NCI-H1105 treated with DMSO at 0.1 percent for 48 hours (cell line): Measurements from ENCODE around the gene TNFSF15.
"Not testable (repeated sequence)": the region's sequence is repeated elsewhere in the genome, so short reads cannot be mapped to it uniquely, and the experiment has no call there.

Experiments
- DNase-seq: peaks from one replicate; lab custom pipeline; 2025; lab: John Stamatoyannopoulos, UW

TNFSF15 gene

GRCh38 chr9:114754581-114754980 is 51.3 kb downstream of the TNFSF15 start:
- no peak for DNase-seq

- no peak for DNase-seq
Measured at GRCh38 chr9:114746591-114747346, 59.1 kb downstream of the TNFSF15 start.

- DNase-seq = no peak
Measured at GRCh38 chr9:114745879-114746550, 59.8 kb downstream of the TNFSF15 start.

GRCh38 chr9:114745108-114745848 is 60.6 kb downstream of the TNFSF15 start:
- DNase-seq = no peak

GRCh38 chr9:114743446-114743845 is 62.4 kb downstream of the TNFSF15 start:
- no peak for DNase-seq

GRCh38 chr9:114742947-114743346 is 62.9 kb downstream of the TNFSF15 start:
- no peak for DNase-seq

- not testable (repeated sequence) for DNase-seq
Measured at GRCh38 chr9:114741521-114741920, 64.3 kb downstream of the TNFSF15 start.

GRCh38 chr9:114738581-114739316 is 67.1 kb downstream of the TNFSF15 start:
- peak; percentile 59 for DNase-seq

GRCh38 chr9:114737847-114738246 is 68.0 kb downstream of the TNFSF15 start:
- DNase-seq = no peak

- no peak for DNase-seq
Measured at GRCh38 chr9:114737118-114737517, 68.7 kb downstream of the TNFSF15 start.

GRCh38 chr9:114735704-114736103 is 70.1 kb downstream of the TNFSF15 start:
- no peak for DNase-seq

- not testable (repeated sequence) for DNase-seq
Measured at GRCh38 chr9:114735139-114735538, 70.7 kb downstream of the TNFSF15 start.
